Stimulated activated CD8-positive, alpha-beta memory T cell treated with anti-CD3 and anti-CD28 coated beads, Interleukin-15, amount 100 ng/mL, for 48 hours (primary cell): Measurements from ENCODE around the gene CX3CL1.
"Not testable (repeated sequence)": the region's sequence is repeated elsewhere in the genome, so short reads cannot be mapped to it uniquely, and the experiment has no call there.

Source experiments
- DNase-seq, 2 donors: peaks; one replicate each; pipeline ENCODE4 v3.0.0-alpha.2; 2020; ENCODE audit warnings: low read depth in 2 of 2

The CX3CL1 gene

GRCh38 chr16:57372372-57373116, at the start of gene CX3CL1:
TSS of gene CX3CL1 (plus strand) at chr16:57372490. CDS start at chr16:57372569, 79 bp downstream.
- no peak for DNase-seq

GRCh38 chr16:57324749-57325148, 47.5 kb upstream of the CX3CL1 start:
- DNase-seq = no peak

- DNase-seq = no peak
These were observed 46.8 kb upstream of the CX3CL1 start for GRCh38 chr16:57325458-57325857.

- DNase-seq = no peak
These were observed 42.5 kb upstream of the CX3CL1 start for GRCh38 chr16:57329718-57330327.

- DNase-seq = no peak
These were observed 40.9 kb upstream of the CX3CL1 start for GRCh38 chr16:57331355-57331754.

GRCh38 chr16:57333402-57333801, 38.9 kb upstream of the CX3CL1 start:
- no peak for DNase-seq

GRCh38 chr16:57335366-57335765, 36.9 kb upstream of the CX3CL1 start:
- no peak for DNase-seq

GRCh38 chr16:57341062-57341440, 31.2 kb upstream of the CX3CL1 start:
- no peak for DNase-seq

GRCh38 chr16:57341441-57342303, 30.6 kb upstream of the CX3CL1 start:
- no peak for DNase-seq

- not testable (repeated sequence) for DNase-seq
These were observed 29.7 kb upstream of the CX3CL1 start for GRCh38 chr16:57342606-57343005.

GRCh38 chr16:57343221-57343620, 29.1 kb upstream of the CX3CL1 start:
- DNase-seq = no peak

GRCh38 chr16:57344094-57344493, 28.2 kb upstream of the CX3CL1 start:
- DNase-seq = not testable (repeated sequence)

GRCh38 chr16:57345021-57345420, 27.3 kb upstream of the CX3CL1 start:
- no peak for DNase-seq

GRCh38 chr16:57345666-57346204, 26.6 kb upstream of the CX3CL1 start:
- DNase-seq = no peak

GRCh38 chr16:57347858-57348257, 24.4 kb upstream of the CX3CL1 start:
- no peak for DNase-seq

- DNase-seq = no peak
These were observed 24.0 kb upstream of the CX3CL1 start for GRCh38 chr16:57348327-57348726.

- no peak for DNase-seq
These were observed 22.9 kb upstream of the CX3CL1 start for GRCh38 chr16:57349212-57350031.

GRCh38 chr16:57352636-57353047, 19.6 kb upstream of the CX3CL1 start:
- no peak for DNase-seq

GRCh38 chr16:57354311-57354710, 18.0 kb upstream of the CX3CL1 start:
- no peak for DNase-seq

GRCh38 chr16:57355898-57356414, 16.3 kb upstream of the CX3CL1 start:
- no peak for DNase-seq

- DNase-seq = no peak
These were observed 15.7 kb upstream of the CX3CL1 start for GRCh38 chr16:57356547-57356946.
